ENCODE data around the gene KCNH2. TPM values are rescaled to one million over a fixed set of nuclear protein-coding genes. Genes with fewer than 3 reads are reported as not detected.
A peak's percentile ranks its signal among the peaks of the same experiment; 100 is the strongest.

KCNH2 gene
- total RNA-seq, 2 donors from 2014 or later = 2.2 to 5.6 TPM

DNA sequence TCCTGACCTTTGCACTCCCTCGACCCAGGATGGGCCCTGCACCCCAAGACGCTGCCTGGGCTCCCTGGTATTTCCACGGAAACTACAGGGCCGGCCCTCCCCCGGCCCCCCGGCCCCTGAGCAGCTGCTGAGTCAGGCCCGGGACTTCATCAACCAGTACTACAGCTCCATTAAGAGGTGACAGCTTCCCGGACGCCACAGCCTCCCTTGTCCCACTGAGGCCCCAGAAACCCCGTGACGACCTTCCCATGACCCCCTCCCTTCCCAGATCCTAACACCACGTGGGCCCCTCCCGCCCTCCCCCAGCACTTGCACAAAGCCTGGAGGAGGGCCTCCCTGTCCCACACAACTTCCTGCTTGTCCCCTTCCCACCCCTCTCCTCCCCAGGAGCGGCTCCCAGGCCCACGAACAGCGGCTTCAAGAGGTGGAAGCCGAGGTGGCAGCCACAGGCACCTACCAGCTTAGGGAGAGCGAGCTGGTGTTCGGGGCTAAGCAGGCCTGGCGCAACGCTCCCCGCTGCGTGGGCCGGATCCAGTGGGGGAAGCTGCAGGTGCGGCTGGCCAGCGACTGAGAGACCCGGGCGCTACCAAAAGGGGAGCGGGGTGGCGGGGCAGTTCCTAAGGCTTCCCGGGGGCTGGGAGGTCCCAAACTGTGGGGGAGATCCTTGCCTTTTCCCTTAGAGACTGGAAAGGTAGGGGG is 18.4 kb upstream of the KCNH2 start:
- DNase-seq = no peak
- peak overlapping the region; percentile 12 for H3K4me3 Mint-ChIP-seq
- H3K27me3 Mint-ChIP-seq = no peaks in the 10 kb centered on the region
- no peaks in the 10 kb centered on the region for H3K36me3 Mint-ChIP-seq (ENCODE audit: low read depth)
- ATAC-seq = no peak
- no peak overlapping the region for H3K27ac Mint-ChIP-seq
- peaks cover 23% of the 10 kb centered on the region for H3K4me1 Mint-ChIP-seq
- H3K9me3 ChIP-seq (ENCODE audit: control insufficient read depth, low read length, poor library complexity, severe bottlenecking) = no peaks in the 10 kb centered on the region

- no peak for ATAC-seq
These were observed 16.9 kb upstream of the KCNH2 start for GRCh38 chr7:150994838-150995510.

GRCh38 chr7:150994141-150994837 is 16.2 kb upstream of the KCNH2 start:
- Mint-ChIP-seq H3K27me3 (no peaks in the 10 kb centered on the region), H3K4me1 (peaks cover 18% of the 10 kb centered on the region), H3K4me3 (peak overlapping the region; percentile 55), H3K36me3 (ENCODE audit: low read depth) (no peaks in the 10 kb centered on the region), H3K27ac (peak overlapping the region; percentile 16)
- no peaks in the 10 kb centered on the region for H3K9me3 ChIP-seq (ENCODE audit: control insufficient read depth, low read length, poor library complexity, severe bottlenecking)
- DNase-seq = no peak
- peak; percentile 62 for ATAC-seq

More at GRCh38 chr7:150994838-150995510, 16.9 kb upstream of the KCNH2 start:
- Mint-ChIP-seq H3K4me1 (peaks cover 18% of the 10 kb centered on the region), H3K36me3 (ENCODE audit: low read depth) (no peaks in the 10 kb centered on the region), H3K27ac (peak overlapping the region; percentile 16), H3K4me3 (peak overlapping the region; percentile 55), H3K27me3 (no peaks in the 10 kb centered on the region)
- no peak for DNase-seq
- H3K9me3 ChIP-seq (ENCODE audit: control insufficient read depth, low read length, poor library complexity, severe bottlenecking) = no peaks in the 10 kb centered on the region

- DNase-seq (no peak), ATAC-seq (no peak)
- Mint-ChIP-seq H3K36me3 (ENCODE audit: low read depth) (no peaks in the 10 kb centered on the region), H3K27ac (no peak overlapping the region), H3K27me3 (no peaks in the 10 kb centered on the region), H3K4me1 (peaks cover 22% of the 10 kb centered on the region), H3K4me3 (peak overlapping the region; percentile 55)
- no peaks in the 10 kb centered on the region for H3K9me3 ChIP-seq (ENCODE audit: control insufficient read depth, low read length, poor library complexity, severe bottlenecking)
These were observed 15.4 kb upstream of the KCNH2 start for GRCh38 chr7:150993511-150993910.

- Mint-ChIP-seq H3K4me3 (no peak overlapping the region), H3K27ac (no peak overlapping the region), H3K27me3 (no peaks in the 10 kb centered on the region), H3K36me3 (ENCODE audit: low read depth) (no peaks in the 10 kb centered on the region), H3K4me1 (peaks cover 21% of the 10 kb centered on the region)
- DNase-seq (no peak), ATAC-seq (peak; percentile 66)
- H3K9me3 ChIP-seq (ENCODE audit: control insufficient read depth, low read length, poor library complexity, severe bottlenecking) = no peaks in the 10 kb centered on the region
These were observed 14.7 kb upstream of the KCNH2 start for GRCh38 chr7:150992833-150993302.

DNA sequence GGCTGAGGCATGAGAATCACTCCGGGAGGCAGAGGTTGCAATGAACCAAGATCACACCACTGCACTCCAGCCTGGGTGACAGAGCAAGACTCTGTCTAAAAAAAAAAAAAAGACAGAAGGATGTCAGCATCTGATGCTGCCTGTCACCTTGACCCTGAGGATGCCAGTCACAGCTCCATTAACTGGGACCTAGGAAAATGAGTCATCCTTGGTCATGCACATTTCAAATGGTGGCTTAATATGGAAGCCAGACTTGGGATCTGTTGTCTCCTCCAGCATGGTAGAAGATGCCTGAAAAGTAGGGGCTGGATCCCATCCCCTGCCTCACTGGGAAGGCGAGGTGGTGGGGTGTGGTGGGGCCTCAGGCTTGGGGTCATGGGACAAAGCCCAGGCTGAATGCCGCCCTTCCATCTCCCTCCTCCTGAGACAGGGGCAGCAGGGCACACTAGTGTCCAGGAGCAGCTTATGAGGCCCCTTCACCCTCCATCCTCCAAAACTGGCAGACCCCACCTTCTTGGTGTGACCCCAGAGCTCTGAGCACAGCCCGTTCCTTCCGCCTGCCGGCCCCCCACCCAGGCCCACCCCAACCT is 14.0 kb upstream of the KCNH2 start:
- no peak overlapping the region for H3K27ac Mint-ChIP-seq
- H3K4me1 Mint-ChIP-seq = peaks cover 14% of the 10 kb centered on the region
- no peaks in the 10 kb centered on the region for H3K36me3 Mint-ChIP-seq (ENCODE audit: low read depth)
- ATAC-seq (no peak), DNase-seq (no peak)
- H3K9me3 ChIP-seq (ENCODE audit: control insufficient read depth, low read length, poor library complexity, severe bottlenecking) = no peaks in the 10 kb centered on the region
- H3K27me3 Mint-ChIP-seq = no peaks in the 10 kb centered on the region
- no peak overlapping the region for H3K4me3 Mint-ChIP-seq

DNA sequence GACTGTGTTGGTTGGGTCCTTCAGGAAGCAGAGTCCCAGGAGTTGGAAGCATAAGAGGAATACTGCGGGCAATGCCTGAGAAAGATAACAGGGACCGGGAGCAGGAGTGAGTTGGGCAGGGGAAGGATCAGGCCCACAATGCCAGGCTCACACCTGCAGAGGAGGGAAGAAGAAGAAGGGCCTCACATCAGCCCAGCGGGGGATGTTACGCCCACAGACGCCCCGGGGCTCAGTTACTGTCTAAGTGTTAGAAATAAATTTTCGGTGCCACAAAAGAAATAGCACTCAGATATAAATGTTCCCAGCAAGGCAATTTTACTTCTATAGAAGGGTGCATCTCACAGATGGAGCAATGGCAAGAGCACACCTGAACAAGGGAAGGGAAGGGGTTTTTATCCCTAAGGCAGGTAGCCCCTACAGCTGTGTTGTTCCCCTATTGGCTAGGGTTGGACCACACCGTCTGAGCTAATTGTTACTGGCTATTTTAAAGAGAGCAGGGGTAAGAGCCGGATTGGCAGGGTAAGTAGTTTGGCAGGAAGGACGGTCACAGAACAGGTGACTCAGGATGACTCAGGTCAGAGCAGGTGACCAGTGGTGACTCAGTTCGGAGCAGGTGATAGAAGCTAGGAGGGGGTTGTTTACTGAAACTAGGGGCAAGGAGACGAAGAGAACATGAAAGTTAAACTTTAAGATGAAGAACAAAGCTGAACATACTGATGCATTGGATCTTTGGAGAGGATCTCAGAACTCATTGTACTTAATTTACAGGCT is 12.5 kb upstream of the KCNH2 start, which contains the start of gene NOS3:
TSS of gene NOS3 (plus strand) at position 602 of the 771 bp plus-strand sequence. CDS start 2,787 bp downstream, outside the sequence.
- no peak within 1 kb of the TSS for H3K4me3 Mint-ChIP-seq
- H3K9me3 ChIP-seq (ENCODE audit: control insufficient read depth, low read length, poor library complexity, severe bottlenecking) = no peaks in the 10 kb centered on the region
- H3K36me3 Mint-ChIP-seq (ENCODE audit: low read depth) = no peaks in the 10 kb centered on the region
- no peaks in the 10 kb centered on the region for H3K27me3 Mint-ChIP-seq
- H3K4me1 Mint-ChIP-seq = peaks cover 19% of the 10 kb centered on the region
- ATAC-seq (no peak), DNase-seq (no peak)
- no peak within 1 kb of the TSS for H3K27ac Mint-ChIP-seq

GRCh38 chr7:150989456-150989855 is 11.3 kb upstream of the KCNH2 start:
- Mint-ChIP-seq H3K36me3 (ENCODE audit: low read depth) (no peaks in the 10 kb centered on the region), H3K27me3 (no peaks in the 10 kb centered on the region), H3K4me1 (peaks cover 21% of the 10 kb centered on the region), H3K4me3 (no peak overlapping the region), H3K27ac (no peak overlapping the region)
- ATAC-seq (no peak), DNase-seq (no peak)
- no peaks in the 10 kb centered on the region for H3K9me3 ChIP-seq (ENCODE audit: control insufficient read depth, low read length, poor library complexity, severe bottlenecking)

DNA sequence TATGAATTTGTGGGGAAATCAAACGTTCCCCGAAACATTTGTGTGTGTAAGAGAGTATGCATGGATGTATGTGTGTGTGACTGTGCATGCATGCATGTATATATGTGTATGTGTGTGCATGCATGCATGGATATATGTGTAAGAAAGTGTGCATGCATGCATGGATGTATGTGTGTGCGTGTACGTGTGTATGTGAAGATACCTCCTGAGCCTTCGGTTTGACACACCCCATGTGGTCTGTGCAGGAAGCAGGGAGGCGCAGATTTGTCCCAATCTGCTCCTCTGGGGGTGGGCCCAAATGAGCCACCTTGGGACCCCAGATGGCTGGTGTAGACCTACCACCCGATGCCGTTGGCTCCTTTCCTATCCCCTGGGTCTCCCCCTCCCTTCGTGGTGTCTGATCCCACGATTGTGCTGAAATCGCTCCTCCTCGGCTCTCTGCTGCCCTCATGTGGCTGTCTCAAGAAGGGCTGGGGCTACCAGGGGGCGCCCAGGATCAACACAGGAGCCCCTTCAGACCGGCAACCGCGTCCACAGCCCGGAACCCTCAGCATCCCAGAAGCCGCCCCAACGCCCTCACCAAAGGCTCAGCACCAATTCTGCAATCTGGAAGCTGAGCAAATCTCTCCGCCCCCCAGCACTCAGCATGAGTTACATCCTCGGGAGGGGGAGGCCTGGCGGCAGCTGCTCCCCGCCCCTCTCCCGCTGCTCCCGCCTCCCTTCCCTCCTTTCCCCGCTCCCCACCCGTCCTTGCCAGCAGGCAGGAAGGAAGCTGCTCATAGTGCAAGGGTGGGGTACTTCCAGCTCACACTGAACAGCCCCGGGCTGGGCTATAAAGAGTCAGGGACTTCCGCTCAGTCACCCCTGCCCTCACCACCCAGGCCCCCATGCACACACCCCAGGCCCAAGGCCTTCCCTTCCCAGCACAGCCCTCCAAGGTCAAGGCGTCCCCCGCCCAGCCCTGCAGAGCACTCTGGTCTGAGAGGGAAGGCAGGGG is 10.4 kb upstream of the KCNH2 start:
- peak; percentile 48 to 58 (median 58) for DNase-seq
- Mint-ChIP-seq H3K4me1 (peaks cover 19% of the 10 kb centered on the region), H3K4me3 (peak overlapping the region; percentile 74), H3K36me3 (ENCODE audit: low read depth) (no peaks in the 10 kb centered on the region), H3K27me3 (no peaks in the 10 kb centered on the region), H3K27ac (peak overlapping the region; percentile 24)
- no peaks in the 10 kb centered on the region for H3K9me3 ChIP-seq (ENCODE audit: control insufficient read depth, low read length, poor library complexity, severe bottlenecking)
- ATAC-seq = peak; percentile 76

DNA sequence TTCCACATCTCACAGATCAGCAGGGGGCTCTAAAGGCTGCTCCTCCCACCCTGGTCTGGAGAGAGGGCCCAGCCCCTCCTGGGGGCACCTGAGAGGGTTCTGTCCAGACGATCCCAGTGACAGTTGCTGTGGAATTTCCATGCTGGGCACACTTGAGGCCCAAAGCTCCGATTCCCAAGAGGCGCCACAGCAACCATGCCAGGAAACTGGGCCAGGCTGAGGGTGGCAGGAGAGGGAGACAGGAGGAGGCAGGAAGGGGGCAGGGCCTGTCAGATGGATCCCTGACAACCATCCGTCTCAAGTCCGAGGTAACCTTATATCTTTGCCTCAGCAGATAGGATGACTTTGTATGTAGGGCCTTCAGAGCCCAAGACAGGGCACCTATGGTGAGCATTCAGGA is 8.4 kb upstream of the KCNH2 start:
- no peaks in the 10 kb centered on the region for H3K9me3 ChIP-seq (ENCODE audit: control insufficient read depth, low read length, poor library complexity, severe bottlenecking)
- H3K4me3 Mint-ChIP-seq = no peak overlapping the region
- no peak for DNase-seq
- no peak for ATAC-seq
- peak overlapping the region; percentile 14 for H3K27ac Mint-ChIP-seq
- peaks cover 2% of the 10 kb centered on the region for H3K27me3 Mint-ChIP-seq
- no peaks in the 10 kb centered on the region for H3K36me3 Mint-ChIP-seq (ENCODE audit: low read depth)
- peaks cover 19% of the 10 kb centered on the region for H3K4me1 Mint-ChIP-seq

DNA sequence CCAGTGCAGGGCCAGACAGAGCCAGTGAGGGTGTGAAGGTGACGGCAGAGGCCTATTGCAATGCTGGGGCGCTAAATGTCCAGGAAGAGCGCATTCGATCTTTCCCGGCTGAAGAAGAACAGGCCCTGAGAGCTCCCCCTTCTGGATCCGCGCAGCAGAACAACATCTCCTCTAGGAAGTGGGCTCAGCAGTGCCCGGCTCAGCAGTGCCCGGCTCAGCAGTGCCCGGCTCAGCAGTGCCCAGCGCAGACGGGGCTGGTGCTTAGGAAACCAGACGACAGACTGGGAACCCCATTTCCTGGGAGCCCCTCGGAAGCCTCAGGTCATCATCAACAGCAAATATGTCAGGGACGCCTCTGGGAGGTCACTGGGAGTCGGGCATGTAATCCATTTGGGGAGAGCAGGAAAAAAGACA is 8.0 kb upstream of the KCNH2 start:
- Mint-ChIP-seq H3K4me1 (peaks cover 19% of the 10 kb centered on the region), H3K36me3 (ENCODE audit: low read depth) (no peaks in the 10 kb centered on the region), H3K4me3 (peak overlapping the region; percentile 66), H3K27me3 (peaks cover 7% of the 10 kb centered on the region), H3K27ac (no peak overlapping the region)
- DNase-seq (peak in 1 of 3 donors; percentile 34), ATAC-seq (peak; percentile 50)
- no peaks in the 10 kb centered on the region for H3K9me3 ChIP-seq (ENCODE audit: control insufficient read depth, low read length, poor library complexity, severe bottlenecking)
